Activated CD4-positive, CD25-positive, alpha-beta regulatory T cell treated with anti-CD3 and anti-CD28 coated beads, Interleukin-2, amount 50 U/mL, for 72 hours (primary cell): Measurements from ENCODE around the gene FSD2.

Source experiments
- DNase-seq: peaks from one replicate; pipeline ENCODE4 v3.0.0; 2021

Gene FSD2, protein sequence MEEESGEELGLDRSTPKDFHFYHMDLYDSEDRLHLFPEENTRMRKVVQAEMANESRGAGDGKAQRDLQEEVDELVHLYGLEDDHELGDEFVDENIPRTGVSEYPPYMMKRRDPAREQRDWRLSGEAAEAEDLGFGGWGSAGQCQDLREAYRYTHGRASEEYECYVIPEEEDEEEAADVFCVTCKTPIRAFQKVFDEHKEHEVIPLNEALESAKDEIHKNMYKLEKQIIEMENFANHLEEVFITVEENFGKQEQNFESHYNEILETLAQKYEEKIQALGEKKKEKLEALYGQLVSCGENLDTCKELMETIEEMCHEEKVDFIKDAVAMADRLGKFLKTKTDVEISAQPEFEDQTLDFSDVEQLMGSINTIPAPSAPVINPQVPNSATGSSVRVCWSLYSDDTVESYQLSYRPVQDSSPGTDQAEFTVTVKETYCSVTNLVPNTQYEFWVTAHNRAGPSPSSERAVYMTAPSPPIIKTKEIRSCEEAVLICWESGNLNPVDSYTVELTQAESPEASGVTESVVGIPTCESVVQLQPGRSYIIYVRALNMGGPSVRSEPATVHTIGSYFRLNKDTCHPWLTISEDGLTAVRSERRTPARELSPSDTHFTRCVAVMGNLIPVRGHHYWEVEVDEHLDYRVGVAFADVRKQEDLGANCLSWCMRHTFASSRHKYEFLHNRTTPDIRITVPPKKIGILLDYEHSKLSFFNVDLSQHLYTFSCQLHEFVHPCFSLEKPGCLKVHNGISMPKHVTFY

DNA sequence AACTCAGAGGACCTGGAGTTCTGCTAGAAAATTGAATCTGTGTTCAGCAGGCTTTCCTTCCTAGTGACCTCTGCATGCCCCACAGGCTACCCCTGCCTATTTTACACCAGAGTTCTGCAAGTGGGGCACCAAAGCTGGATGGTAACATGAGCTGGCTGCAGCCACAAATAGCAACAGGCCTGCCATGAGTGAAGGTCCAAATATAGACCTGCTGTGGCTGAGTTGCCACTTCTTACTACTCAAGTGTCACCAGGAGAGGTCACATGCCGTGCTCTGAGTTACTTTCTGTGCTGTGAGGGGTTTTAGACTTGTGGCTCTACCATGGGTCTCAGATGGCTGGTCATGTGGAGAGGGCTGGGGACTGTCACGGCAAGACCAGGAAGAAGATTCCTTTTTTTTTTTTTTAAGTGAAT is at the start of gene FSD2:
Gene FSD2 (minus strand): TSS at position 76 of the 413 bp plus-strand sequence. CDS start 18,679 bp downstream, outside the sequence.
- no peak for DNase-seq

DNA sequence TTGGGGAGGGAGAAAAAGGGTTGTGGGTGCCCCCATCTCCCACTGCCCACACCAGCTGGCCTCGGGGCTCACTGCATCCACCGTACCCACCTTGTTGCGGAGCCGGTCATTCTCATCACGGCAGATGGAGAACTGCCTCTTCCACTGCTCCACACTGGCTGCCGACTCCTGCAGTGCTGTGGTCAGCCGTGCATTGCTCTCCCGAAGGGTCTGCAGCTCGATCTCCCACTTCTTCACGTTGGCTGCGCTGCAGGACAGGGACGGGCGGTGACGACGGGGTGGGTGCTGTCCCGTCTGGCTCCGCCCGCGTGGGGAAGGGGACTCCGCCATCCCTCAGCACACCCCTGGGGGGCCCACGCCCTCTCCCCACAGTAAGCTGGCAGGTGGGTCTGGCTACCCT is 48.7 kb upstream of the FSD2 start:
- DNase-seq: no peak

DNA sequence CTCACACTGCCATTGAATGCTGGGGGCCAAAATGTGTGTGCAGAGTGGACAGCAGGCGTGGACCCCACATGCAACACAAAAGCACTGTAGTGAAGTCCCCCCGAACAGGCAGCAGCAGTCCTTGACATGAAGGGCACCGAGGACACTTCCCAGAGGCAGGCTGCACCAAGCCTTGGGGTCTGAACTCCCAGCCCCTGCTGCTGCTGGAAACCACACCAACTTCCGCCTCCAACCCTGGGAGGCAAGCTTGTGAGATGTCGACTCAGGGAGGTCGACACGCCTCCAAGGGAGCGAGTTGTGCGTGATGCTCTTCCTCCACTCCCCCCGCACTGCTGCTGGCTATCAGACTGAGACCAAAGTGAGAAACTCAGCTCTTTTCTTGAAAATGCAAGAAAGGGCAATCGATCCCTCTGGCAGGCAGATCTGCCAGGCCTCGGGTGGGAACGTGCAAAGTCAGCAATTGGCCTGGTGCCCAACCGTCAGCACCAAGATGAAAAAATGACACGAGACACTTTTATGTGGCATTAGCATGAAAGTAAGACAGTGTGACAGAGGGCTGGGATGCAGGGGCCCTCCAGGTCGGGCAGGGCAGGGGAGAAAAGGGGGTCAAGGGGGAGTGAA is 47.2 kb upstream of the FSD2 start:
- no peak for DNase-seq

DNA sequence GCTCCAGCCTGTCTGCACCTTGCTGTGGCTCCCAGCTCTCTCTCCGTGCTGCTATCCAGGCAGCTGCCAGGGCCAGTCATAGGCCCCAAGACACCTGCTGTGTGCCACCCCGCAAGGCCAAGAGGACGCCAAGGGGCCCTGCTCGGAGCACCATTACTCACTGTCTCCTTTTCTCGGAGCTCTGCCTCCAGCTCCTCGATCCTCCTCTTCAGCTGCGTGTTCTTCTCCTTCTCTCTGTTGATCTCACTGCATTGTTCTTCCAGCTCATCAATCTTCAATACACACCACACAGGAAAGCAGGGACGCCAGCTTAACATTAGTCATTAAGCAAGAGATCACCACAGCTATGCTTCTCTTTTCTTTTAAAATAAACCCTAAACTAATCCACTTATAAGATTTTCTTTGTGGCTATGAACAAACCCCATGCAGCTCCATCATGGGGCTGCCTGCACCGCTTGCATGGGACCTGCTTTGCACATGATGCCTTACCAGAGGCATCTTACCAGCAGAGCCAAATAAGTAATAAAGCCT is 46.2 kb upstream of the FSD2 start:
- no peak for DNase-seq

DNA sequence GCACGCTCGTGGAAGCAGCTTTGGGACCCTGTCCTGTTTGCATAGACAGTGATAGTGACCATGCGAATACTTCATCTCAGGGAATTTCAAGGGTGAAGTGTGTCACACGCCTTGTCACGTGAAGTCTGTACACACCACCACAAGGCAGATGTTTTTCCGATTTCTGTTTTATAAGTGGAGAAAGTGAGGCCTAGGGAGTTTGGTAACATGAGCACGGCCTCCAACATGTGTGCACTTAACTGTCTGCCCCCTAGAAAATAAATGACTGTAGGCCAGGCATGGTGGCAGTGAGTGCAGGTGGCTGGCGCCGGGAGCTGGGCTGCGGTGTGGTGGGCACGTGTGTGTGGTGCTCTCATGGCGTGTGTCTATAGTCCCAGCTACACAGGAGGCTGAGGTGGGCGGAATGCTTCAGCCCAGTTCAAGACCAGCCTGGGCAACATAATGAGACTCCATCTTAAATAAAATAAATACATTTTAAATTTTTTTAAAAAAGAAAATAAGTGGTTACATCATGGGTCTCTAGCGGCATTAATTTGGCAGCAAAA is 45.5 kb upstream of the FSD2 start:
- DNase-seq: no peak

DNA sequence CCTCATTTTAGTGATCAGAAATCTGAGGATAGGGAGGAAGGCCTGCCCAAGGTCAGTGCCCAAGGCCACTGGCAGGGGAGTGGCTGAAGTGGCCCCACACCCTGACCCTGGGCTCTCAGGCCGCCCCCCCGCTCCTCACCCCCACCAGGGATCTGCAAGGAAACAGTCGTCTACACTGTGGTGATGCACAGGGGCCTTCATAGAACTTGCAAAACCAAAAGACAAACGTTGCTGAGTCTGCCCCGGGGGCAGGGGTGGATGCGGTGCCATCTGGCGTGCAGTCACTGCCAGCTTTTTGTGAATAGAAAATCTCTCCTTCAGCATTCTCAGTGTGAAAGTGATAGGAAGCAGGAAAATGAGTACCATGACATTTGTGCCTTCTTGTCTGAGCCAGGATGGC is 44.9 kb upstream of the FSD2 start:
- no peak for DNase-seq

DNA sequence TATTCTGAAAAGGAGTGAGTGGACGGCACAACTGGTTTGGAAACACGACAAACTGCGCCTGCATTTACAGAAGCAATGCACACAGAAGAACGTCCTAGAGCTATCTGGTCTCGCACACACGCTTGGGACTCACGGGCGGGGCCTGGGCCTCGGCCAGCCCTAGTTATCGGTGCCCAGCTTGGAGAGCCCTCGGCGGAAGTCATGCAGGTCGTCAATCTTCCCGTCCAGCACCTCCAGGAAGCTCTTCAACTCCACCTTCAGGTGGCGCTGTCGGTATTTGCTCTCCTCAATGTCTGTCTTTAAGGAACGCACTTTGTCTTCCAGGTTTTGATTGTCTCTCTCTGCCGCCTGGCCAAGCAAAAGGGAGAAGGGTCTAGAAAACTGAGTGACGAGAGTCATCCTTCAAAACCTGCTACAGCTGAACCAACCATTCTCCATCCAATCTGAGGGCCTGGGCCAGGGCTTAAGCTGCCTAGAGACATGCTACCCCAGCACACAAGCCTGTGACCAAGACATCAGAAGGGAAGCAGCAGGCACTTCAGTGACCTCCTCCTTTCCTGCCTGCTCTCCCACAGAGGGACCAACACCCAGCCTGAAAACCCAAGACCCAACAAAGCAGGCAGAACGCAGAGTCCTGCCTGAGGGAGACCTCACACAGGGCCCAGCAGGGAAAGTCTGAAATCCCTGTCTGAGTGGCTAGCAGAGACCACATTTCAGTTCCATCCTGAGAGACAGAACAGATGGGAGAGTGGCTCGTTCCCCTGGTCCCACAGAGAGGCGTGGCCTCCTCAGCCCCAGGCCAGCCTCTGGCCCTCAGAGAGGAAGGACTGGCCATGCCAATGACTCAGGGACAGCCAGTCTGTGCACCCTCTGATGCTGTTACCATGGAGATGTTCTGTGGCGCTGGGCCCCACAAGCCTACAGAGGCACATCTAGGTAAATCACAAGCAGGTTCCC is 44.0 kb upstream of the FSD2 start:
- peak; percentile 40 for DNase-seq

DNA sequence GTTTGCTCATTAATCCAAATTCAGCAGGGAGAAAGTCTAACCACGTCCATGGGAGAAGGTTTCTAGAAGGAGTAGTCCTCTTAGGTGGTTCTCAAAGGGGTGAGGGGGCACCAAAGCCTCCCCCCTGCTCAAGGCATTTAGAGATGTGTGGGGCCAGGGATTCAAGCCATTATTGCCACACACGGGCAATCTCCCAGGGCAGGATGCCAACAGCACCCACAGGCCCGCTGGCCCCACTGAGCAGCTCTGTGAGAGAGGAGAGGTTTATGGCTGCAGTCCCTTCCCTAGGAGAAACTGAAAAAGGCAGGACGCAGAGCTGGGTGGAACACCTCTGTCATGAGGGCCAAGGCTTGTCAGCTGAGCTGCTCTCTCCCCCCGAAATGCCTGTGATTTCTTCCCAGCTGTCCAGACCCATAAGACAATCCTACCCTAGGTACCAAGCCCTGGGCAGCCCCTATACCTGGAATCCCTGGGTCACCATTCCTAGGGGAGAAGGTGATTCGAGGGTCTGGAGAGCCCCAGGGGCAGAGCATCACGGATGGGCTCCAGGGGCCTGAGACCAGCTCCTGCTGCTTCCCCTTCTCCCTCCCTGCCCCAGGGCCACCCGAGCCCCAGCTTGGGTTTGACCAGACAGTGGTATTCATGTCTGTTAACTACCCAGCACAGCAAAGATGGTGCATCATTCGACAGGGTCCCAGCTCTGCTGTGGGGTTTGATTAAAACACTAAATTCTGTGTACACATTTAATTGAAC is 42.5 kb upstream of the FSD2 start:
- no peak for DNase-seq

DNA sequence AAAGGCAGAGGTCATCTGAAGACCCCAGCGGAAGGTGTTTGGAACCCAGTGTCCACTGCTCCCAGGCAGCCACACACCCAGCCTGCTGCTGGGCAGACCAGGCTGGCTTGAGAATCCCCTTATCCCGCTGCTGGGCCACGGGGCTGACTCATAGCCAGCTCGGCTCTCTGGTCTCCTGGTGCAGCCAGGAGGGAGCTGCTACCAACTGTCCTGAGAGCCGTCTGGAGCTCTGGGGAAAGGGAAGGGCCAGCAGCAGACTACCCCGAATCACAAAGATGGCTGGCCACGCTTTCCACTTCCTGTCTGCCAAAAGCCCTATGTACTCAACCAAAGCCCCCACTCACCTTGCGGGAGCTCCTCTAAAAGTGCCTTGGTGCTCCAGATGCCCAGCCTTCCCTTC is 41.8 kb upstream of the FSD2 start:
- DNase-seq: no peak

DNA sequence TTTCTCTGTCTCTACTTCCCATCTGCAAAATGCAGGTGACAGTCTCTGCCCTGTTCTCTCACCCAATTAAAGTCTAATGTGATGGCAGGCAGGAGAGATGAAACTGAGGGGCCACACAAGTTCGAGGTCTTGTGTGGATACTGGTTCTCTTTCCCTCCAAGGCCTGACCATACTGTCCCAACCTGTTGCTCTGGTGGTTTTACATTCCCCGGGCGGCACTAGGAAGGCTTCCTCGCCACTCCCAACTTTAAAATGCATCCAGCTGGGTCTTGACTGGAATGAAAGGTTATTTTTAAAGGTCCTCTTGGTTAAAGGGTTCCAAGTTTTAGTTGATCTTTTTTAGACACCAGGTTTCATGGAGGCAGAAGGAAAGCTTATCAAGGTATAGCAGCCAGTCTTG is 40.8 kb upstream of the FSD2 start:
- DNase-seq: no peak

DNA sequence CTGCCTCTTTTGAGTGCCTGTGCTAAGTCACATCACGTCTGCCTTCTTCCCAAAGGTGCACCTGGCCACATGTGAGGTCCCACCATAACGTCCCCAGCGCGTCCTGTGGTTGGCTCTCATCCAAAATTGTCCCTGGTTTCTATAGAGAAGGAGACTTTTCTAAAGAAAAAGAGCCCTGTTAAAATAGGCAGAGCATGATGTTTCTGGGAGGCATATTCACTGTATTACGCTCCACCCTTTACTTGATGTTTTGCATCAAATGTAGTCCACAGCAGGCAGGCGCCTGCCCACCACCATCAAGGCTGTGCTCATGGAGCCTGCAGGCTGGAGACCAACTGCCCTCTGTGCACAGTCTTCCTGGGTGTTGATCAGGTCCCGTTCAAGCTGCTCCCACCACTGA is 39.8 kb upstream of the FSD2 start:
- no peak for DNase-seq

DNA sequence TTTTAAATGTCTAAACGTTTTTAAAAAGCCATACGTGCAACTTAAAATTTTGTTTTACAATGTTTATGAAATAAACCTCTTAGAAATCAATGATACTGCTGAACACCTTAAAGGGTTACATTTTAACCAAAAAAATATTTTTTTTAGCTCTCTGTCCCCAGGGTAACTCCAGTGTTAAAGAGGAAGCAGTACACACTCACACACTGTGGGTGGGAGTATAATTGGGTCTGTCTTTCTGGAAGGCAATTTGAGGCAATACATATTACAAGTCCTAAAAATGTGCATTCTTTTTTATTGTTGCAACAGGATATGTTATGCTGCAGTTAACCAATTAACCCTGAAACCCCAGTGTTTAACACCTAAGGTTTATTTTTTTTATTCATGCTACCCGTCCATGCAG is 37.7 kb upstream of the FSD2 start:
- no peak for DNase-seq

DNA sequence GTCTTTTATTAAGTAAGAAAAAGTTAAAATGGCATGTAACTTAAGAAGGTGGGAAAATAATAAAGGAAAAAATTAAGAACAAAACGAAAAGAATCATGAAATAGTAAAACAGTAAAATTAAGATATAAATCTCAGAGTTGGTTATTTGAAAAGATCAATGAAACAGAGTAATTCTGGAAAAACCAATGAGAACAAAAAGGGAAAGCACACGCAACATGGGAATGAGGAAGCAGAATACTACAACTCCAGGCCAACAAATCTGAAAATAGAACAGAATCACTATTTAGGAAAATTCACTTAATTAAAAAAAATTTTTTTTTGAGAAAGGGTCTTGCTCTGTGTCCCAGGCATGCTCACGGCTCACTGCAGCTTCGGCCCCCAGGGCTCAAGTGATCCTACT is 34.3 kb upstream of the FSD2 start:
- DNase-seq: no peak

DNA sequence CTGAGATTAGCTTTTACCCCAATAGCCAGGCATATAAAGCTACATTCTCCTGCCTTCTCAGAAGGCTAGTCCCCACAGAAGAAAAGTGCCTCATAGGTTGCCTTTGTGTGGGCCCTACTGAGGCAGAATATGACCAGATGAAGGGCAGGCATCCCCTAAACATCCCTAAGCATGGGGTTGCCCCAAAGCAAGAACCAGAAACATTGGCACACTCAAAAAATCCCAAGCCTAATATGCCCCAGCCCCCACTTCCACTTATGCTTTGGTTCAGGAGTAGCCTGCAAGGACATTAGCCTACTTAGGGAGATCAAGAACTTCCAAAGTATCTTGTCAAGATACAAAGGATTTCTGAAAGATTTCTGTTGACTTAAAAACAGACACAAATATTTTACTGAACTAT is 33.3 kb upstream of the FSD2 start:
- DNase-seq: no peak

DNA sequence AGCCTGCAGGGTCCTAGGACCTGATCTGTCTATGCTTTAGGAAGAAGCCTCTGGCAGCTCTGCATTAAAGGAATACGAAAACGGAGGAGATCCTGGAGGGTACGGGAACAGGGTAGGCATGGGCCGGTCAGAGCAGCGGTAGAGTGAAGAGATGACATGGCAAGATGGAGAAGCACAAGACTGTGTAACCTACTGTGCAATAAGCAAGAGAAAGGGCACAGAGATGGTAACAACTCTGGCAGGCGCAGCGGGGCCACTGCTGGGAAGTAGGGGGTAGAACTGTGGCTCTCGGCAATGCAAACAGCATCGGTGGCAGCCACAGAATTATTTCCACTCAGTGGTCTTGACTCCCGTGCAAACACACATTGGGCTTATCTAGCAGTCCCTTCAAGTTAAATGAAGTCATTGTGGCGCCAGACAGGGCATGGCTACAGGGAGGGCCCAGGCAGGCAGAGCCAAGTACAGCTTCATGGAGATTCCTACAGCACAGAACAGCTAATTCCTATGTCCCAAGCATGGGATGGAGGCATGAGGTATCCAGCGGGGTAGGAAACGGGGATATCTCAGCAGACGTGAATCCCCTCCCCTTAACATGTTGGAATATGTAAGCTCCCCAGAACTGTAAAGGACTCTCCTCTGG is 32.3 kb upstream of the FSD2 start:
- DNase-seq: no peak

DNA sequence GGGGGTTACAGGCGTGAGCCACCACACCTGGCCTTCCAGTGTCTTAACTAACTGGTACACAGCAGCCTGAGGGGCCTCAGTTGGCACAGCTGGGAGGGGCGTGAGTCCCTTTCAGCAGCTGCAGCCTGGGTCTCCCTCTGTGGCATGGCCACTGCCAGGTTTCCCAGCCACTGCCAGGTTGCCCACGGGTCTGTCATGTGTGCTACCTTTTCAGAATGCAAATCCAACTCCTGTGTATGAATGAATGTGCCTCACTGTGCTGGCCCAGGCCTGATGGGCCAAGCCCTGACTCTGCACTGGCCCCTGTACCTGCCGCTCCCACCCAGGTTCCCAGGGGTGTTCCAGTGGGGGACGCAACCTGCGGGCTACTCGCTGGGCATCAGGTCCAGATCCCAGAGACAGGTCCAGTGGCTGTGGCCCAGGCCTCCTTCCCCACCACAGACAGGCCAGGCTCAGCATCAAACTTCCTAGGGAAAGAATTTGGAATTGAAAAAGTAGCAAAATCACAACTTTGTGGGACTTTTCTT is 29.6 kb upstream of the FSD2 start:
- DNase-seq: no peak

DNA sequence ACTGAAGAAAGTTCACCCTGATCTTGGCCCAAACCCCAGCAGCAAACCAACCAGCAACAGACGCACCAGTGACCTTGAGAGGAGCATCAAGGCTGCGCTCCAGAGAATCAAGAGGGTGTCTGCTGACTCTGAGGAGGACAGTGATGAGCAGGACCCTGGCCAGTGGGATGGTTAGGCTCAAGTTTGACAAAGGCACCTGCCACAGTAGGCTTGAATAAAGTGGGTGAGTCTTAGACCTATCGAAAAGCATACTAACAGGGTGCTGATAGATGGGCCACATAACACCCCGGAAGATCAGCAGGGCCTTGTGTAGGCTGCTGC is 27.5 kb upstream of the FSD2 start:
- no peak for DNase-seq

DNA sequence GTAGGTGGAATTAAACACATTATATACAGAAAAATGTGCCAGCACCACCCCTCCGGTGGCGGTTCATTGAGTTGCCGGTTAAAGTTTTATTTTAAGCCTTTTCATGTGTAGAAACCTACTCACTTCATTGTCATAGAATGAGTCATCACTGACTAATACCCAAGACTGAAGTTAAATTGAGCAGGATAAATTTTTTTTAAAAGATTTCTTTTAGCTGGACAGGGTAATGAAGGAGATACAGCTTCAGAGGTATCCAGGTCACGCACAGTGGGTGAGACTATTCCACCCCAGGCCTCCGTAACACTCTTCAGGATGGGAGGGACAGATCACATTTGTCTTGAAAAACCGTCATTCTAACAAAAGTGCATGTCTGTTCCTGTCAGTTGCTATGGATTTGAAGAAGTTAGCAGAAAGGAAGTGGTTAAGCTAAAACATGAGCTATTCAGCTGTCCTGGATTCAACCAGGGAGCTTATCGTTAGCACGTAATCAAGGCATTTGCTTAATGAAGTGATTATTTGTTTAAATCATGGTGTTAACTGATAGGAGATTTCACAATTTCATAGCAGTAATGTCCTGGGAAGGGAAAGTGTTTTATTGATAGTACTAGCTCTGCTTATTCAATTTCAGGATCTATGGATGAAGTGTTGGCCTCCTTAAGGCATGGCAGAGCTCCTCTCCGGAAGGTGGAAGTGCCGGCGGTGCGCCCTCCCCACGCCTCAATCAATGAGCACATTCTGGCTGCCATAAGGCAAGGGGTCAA is 26.9 kb upstream of the FSD2 start:
- DNase-seq: no peak

DNA sequence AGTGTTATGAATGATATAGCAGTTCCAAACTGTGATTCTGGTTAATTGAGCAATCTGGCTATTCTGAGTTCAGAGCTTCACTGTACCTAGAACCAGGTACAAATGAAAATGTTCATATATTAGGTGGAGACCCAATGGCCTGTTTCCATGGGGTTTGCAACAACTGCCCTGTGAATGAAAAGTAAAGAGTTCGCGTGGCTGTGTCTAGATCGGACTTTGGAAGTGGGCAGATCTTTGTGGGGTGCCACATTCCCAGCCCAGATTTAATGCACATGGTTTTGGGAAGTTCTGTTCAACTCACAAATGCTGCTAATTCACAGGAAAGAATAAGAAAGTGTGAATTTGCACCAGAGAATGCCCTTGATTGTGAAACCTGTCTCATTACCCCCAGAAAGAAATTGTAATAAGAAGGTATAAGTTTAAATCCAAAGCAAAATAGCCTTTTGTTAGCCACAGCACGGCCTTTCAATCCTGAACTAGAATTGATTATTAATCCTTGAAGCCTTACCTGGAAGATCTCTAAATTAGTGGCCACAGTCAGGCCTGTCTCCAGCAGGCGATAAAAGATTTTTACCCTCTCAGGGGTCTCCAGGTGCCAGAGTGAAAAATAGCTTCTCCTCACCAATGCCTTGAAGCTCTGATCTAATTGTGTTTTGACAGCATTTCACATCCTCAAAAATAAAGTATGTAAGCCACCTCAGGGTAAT is 26.2 kb upstream of the FSD2 start:
- no peak for DNase-seq
